Measurements from ENCODE around the gene CST4. TPM values are rescaled to one million over a fixed set of nuclear protein-coding genes. Genes with fewer than 3 reads are reported as not detected.
"Not testable (repeated sequence)": the region's sequence is repeated elsewhere in the genome, so short reads cannot be mapped to it uniquely, and the experiment has no call there.

The CST4 gene, protein sequence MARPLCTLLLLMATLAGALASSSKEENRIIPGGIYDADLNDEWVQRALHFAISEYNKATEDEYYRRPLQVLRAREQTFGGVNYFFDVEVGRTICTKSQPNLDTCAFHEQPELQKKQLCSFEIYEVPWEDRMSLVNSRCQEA
- not detected in 2 replicates for total RNA-seq (2014; rRNA removed; shearing (Covaris generic))

DNA sequence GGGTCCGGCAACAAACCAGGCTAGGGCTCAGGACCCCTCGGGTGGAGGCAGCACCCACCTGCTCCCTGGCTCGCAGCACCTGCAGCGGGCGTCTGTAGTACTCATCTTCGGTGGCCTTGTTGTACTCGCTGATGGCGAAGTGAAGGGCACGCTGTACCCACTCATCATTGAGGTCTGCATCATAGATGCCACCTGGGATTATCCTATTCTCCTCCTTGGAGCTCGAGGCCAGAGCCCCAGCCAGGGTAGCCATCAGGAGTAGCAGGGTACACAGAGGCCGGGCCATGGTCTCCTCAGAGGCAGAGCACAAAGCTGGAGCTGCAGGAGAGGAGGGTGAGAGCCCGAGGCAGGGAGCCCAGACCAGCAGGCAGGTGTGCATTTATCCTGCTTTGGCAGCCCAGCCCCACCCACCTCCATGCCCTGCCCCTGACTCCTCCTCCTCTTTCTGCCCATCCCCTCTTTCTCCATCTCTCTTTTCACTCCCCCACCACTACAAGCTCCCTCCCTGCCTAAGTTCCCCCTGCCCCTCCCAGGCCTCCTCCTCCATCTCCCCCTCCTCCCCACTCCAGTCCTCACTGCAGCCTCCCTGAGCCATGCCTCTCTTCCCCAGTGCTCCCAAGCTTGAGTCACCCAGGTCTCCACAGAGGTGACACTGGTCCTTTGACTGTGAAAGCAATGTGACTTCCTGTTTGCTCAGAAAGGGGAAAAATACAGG lies at the start of gene CST4:
Gene CST4, minus strand, starts transcription at position 355 of the 715 bp plus-strand sequence. Its CDS starts 69 bp downstream, at position 286.
- in situ Hi-C loops (cut with HindIII; ENCODE audit: low sequenced_read_pairs); DNase-seq (ENCODE audit: low spot score): not testable (repeated sequence)

DNA sequence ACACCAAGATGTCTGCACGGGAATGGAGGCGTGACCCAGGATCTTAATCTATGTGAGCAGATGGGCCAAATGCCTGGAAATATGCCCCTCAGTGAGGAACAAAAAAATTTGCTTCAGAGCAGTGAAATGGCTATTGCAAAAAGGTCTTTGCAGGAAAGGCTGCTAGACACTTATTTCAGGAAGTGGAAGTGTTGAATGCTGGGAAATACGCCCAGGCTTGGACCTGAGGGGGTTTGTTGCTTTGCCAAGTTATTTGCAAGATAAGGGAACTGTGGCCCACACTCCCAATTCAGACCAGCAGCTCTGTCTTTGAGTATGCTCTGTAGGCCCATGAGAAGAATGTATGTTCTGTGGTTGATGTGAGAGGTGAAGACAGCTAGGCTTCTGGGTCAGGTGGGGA lies 46.6 kb upstream of the CST4 start:
- in situ Hi-C loops (cut with HindIII; ENCODE audit: low sequenced_read_pairs); DNase-seq (ENCODE audit: low spot score): not testable (repeated sequence)

GRCh38 chr20:23734949-23735348 lies 46.1 kb upstream of the CST4 start:
- in situ Hi-C loops (cut with HindIII; ENCODE audit: low sequenced_read_pairs); DNase-seq (ENCODE audit: low spot score): not testable (repeated sequence)

DNA sequence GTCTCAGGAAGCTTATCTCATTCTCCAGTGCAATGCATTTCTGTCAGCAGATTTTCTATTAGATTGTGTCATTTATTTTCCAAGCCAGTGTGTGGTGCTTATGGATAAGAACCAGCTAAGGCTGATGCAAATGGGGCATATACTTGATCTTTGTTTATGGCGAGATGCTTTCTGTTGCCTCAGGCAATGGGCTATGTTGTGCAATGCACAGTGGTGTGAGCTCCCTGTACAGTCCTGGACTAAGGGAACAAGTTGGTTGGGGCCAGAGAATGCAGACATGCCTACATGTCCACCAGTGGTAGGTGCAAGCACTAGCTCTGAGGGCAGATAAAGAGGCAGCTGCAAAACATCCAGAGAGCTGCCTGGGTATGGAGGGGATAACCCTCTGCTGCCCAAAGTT lies 45.6 kb upstream of the CST4 start:
- in situ Hi-C loops (cut with HindIII; ENCODE audit: low sequenced_read_pairs); DNase-seq (ENCODE audit: low spot score): not testable (repeated sequence)

GRCh38 chr20:23727016-23727415 lies 38.2 kb upstream of the CST4 start:
- in situ Hi-C loops (cut with HindIII; ENCODE audit: low sequenced_read_pairs), result no loop called here
- DNase-seq (ENCODE audit: low spot score), result no peak

DNA sequence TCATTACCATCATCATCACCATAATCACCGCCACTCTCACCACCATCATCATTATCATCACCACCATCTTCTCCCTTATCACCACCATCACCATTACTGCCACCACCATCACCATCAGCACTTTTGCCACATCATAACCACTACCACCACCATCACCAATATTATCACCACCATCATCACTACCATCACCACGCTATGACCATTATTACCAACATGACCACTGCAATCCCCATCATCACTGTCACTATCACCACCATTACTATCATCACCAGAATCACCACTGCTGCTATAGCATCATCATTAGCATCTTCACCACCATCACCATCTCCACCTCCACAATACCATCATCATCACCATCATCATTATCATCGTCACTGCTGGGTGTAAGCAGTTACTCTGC lies 36.3 kb upstream of the CST4 start:
- in situ Hi-C loops (cut with HindIII; ENCODE audit: low sequenced_read_pairs), result no loop called here
- no peak for DNase-seq (ENCODE audit: low spot score)

DNA sequence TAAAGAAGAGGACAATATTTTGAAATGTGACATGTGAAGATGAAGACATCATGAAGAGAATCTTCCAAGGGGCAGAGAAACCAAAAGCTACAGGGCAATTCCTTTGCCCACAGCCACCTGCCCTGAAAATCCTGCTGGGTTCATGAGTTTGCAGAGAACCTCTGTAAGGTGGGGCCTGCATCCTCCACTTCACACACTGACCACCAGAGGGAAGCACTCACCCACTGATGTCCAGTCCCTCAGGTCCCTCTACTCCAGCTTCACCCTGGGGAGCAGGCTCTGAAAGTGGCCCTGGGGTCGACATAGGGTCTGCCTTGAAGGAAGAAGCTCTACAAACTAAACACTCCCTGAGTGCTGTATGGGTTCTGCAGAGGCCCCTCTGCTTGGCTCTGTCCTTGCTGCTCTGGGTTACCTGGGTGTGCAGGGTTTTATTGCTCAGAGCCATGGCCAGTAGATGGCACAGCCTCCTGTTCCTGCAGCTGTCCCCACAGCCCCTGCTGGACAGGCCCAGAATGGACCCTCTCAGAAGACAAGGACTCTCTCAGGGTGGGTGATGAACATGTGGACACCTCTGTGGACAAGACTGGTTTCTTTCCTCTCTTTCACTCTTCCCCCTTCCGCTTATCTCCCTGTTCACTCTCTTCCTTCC lies 34.9 kb upstream of the CST4 start:
- DNase-seq (ENCODE audit: low spot score); in situ Hi-C loops (cut with HindIII; ENCODE audit: low sequenced_read_pairs): not testable (repeated sequence)

DNA sequence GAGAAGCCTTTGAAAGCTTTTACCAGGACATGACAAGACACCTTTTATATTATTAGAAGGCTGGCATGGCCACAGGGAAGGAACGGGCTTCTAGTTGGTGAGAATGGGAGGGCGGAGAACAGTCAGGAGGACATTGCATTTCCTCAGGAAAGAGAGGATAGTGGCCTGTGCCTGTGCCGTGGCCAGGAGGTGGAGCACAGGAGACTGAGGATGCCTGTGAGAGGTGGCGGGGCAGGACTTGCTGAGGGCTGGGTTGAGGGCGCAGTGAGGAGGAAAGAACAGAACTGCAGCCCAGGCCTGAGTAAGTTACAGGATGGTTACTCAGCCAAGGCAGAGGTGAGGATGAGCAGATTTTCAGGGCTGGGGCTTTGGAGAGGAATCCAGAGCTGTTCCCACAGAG lies 34.0 kb upstream of the CST4 start:
- DNase-seq (ENCODE audit: low spot score); in situ Hi-C loops (cut with HindIII; ENCODE audit: low sequenced_read_pairs): not testable (repeated sequence)

DNA sequence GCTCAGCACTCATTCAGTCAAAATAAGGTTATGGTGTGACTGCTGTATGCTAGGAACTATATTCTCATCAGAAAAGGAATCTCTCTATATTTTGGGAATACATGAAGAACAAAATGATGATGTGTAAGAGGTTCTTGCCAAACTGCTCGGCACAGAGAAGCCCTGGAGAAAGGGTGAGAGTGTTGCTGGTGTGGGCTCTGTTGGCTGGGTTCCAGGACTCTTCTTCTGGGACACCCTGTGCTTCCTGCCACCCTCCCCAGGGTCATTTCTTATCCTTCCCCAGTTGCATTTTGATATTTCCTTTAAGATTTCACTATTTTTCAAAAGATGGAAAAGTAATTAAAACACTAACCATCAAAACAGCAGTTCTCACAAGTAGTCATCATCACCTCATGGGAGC lies 33.1 kb upstream of the CST4 start:
- DNase-seq (ENCODE audit: low spot score), result no peak
- in situ Hi-C loops (cut with HindIII; ENCODE audit: low sequenced_read_pairs), result no loop called here

DNA sequence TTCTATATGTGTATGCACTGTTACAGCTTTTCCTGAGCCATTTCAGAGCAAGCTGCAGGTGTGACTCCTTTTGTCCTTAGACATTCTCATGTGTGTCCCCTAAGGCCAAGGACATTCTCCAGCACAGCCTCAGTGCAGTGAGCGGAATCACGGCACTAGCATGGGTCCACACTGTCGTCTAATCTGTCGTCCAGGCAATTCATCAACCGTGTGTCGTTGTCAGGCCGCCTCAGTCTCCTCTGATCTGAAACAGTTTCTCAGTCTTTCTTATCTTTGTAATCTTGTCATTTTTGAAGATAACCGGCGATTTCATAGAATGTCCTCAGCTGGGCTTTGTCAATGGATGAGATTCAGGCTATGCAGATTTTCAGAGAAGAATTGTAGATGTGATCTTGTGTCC lies 30.5 kb upstream of the CST4 start:
- DNase-seq (ENCODE audit: low spot score); in situ Hi-C loops (cut with HindIII; ENCODE audit: low sequenced_read_pairs): not testable (repeated sequence)

- DNase-seq (ENCODE audit: low spot score); in situ Hi-C loops (cut with HindIII; ENCODE audit: low sequenced_read_pairs): not testable (repeated sequence)
Measured at GRCh38 chr20:23711778-23712177, 22.9 kb upstream of the CST4 start.

- DNase-seq (ENCODE audit: low spot score), result no peak
- in situ Hi-C loops (cut with HindIII; ENCODE audit: low sequenced_read_pairs), result no loop called here
Measured at GRCh38 chr20:23710771-23711170, 21.9 kb upstream of the CST4 start.

DNA sequence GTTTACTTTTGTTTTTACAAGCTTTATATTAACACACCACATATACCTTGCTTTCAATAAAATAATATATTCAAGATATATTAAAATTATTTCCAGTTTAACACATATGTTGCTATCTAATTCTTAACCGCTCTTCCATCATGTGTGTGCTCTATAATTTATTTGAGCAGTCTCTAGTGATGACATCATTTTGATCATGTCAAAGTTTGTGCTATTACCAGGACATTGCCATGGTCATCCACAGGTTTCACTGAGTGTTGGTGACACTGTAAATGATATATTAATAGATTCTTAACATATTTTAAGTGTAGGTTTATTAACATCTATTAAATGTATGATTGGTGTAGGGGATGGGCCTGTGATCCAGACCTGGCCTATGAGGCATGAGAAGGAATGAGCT lies 17.1 kb upstream of the CST4 start:
- in situ Hi-C loops (cut with HindIII; ENCODE audit: low sequenced_read_pairs), result no loop called here
- DNase-seq (ENCODE audit: low spot score), result no peak

DNA sequence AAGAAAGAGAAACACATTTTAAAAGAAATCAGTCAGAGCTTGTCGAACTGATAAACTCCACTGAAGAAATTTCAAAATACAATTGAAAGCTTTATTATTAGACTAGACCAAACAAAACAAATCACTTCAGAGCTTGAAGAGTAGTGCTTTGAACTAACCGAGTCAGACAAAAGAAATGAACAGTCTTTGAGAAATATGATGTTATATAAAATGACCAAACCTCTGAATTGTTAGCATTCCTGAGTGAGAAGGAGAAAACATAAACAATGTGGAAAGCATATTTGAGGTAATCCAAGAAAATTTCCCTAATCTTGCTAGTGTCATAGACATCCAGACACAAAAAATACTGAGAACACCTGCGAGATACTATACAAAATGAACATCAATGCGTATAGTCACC lies 13.2 kb upstream of the CST4 start:
- in situ Hi-C loops (cut with HindIII; ENCODE audit: low sequenced_read_pairs), result no loop called here
- DNase-seq (ENCODE audit: low spot score), result no peak

DNA sequence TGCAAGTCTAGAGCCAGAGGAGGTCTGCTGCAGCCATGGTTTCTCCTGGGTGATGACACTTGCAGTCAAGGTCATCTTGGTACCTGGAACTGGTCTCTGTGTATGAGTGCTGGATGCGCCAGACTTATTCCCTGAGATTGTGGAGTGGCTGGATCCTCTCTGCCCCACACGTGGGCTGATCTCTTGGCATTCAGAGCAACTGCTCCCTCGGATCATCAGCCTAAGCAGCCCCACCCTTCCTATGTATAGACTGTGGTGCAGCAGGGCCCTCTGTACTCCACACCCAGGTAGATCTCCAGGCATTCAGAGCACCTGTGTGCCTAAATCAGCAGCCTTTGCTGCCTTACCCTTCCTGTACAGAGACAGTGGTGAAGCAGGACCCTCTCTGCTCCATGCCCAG lies 12.1 kb upstream of the CST4 start:
- in situ Hi-C loops (cut with HindIII; ENCODE audit: low sequenced_read_pairs), result no loop called here
- no peak for DNase-seq (ENCODE audit: low spot score)

DNA sequence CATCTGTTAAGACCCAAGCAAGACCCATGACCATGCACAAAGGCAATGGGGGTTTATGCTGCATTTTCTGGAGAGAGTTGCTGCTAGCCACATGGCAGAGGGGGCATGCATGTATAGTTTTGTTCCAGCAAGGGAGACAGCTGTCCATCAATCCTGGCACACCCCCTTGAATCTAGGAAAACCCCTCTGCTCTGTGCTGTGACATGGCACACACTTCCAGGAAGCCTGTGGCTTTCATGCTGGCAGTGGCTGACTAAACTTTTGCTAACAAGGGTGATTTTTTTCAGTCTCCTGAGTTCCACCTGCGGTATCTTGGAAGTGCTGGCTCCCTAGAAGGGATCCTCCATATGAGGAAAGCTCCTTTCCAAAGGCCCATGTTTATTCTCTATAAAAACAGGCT lies 9.1 kb upstream of the CST4 start:
- in situ Hi-C loops (cut with HindIII; ENCODE audit: low sequenced_read_pairs), result no loop called here
- DNase-seq (ENCODE audit: low spot score), result no peak

GRCh38 chr20:23695068-23695395 lies 6.2 kb upstream of the CST4 start:
- DNase-seq (ENCODE audit: low spot score); in situ Hi-C loops (cut with HindIII; ENCODE audit: low sequenced_read_pairs): not testable (repeated sequence)

DNA sequence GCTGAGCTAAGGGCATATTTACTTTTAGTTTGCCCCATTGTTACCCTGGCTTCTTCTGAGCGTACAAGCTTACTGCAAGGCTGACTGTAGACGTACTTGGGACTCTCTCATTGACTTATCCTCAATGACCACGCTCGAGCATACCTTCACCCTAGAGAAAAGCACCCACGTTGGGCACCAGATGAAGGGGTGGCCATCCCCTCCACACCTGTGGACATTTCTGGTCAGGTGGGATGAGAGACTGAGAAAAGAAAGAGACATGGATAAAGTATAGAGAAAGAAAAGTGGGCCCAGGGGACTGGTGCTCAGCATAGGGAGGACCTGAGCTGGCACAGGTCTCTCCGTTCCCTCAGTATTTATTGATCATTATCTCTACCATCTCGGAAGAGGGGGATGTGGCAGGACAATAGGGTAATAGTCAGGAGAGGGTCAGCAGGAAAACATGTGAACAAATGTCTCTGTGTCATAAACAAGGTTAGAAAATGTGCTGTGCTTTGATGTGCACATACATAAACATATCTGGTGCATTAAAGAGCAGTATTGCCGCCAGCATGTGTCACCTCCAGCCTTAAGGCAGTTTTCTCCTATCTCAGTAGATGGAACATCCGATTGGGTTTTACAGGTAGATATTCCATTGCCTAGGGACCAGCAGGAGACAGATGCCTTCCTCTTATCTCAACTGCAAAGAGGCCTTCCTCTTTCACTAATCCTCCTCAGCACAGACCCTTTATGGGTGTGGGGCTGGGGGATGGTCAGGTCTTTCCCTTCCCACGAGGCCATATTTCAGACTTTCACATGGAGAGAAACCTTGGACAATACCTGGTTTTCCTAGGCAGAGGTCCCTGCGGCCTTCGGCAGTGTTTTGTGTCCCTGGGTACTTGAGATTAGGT lies 5.6 kb upstream of the CST4 start:
- DNase-seq (ENCODE audit: low spot score); in situ Hi-C loops (cut with HindIII; ENCODE audit: low sequenced_read_pairs): not testable (repeated sequence)

GRCh38 chr20:23692725-23693619 lies 4.1 kb upstream of the CST4 start:
- in situ Hi-C loops (cut with HindIII; ENCODE audit: low sequenced_read_pairs), result not testable (repeated sequence)

More at GRCh38 chr20:23692725-23693619, 4.1 kb upstream of the CST4 start:
- DNase-seq (ENCODE audit: low spot score), result not testable (repeated sequence)
